ENCODE data around the gene RUNX3.

RUNX3 gene

DNA sequence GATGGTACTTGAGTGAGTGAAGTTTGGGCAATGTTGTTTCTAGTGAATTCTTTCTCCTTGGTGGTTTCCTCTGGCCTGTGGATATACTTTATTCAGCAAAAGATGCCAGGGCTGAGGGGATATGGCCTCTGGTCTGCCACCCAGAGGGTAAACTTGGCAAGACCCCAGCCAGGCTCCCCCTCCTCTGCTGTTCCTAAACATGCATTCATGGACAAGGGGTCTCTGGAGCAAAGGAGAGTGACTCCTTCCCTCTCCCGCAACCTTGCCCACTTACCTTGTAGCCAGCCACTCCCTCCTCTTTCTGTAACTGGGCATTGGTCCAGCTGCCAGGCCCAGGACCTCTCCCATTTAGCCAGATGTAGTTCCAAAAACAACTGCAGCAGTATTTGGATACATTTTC lies 43.8 kb downstream of the RUNX3 start:
- DNase-seq (ENCODE audit: low read depth in 2 of 2) = no peak

- no peak for DNase-seq (ENCODE audit: low read depth in 2 of 2)
Observed at GRCh38 chr1:24884751-24885150, 45.3 kb downstream of the RUNX3 start.

DNA sequence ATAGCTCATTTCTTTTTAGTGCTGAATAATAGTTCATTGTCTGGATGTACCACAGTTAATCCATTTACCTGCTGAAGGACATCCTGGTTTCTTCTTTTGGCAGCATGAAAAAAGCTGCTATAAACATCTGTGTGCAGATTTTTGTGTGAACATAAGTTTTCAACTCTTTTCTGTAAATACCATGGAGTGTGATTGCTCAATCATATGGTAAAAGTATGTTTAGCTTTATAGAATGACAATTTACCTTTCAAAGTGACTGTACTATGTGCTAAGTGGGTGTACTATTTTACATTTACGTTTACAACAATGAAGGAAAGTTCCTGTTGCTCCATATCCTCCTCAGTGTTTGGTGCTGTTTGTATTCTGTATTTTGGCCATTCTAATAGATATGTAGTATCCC lies 49.0 kb downstream of the RUNX3 start:
- DNase-seq (ENCODE audit: low read depth in 2 of 2) = no peak

- DNase-seq (ENCODE audit: low read depth in 2 of 2) = no peak
Observed at GRCh38 chr1:24878775-24879742, 51.0 kb downstream of the RUNX3 start.

DNA sequence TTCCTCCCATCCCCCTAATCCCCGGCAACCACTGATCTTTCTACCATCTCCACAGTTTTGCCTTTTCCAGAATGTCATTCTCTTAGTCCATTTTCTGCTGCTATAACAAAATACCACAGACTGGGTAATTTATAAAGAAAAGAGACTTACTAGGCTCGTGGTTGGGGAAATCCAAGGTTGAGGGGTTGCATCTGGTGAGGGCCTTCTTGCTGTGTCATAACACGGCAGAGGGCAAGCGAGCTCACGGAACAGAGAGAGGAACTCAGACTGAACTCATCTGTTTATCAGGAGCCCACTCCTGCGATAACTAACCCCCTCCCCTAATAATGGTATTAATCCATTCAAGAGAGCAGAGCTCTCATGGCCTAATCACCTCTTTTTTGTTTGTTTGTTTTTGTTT lies 52.0 kb downstream of the RUNX3 start:
- DNase-seq (ENCODE audit: low read depth in 2 of 2) = no peak

DNA sequence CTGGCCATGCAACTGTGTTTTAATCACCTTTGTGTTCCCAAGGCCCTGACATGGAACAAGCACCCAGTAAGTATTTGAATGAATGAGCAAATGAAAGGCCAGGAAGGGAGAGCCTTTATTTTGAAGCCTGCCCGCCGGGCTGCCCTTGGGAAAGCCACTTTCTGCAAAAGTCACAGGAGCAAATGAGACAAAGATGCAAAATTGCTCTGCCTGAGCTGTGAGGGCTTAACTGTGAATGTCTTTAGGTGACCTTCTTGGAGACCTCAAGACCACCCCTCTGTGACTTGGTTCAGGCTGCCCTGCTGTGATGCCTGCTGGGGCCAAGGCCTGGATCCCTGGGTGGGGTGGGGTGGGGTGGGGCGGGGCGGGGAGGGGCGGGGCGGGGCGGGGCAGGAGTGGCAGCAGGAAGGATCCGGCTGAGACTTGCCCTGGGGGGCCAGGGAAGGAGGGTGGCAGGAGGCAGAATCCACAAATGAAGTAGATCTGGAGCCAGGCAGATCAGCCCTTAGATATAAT lies 54.0 kb downstream of the RUNX3 start:
- DNase-seq (ENCODE audit: low read depth in 2 of 2) = no peak

DNA sequence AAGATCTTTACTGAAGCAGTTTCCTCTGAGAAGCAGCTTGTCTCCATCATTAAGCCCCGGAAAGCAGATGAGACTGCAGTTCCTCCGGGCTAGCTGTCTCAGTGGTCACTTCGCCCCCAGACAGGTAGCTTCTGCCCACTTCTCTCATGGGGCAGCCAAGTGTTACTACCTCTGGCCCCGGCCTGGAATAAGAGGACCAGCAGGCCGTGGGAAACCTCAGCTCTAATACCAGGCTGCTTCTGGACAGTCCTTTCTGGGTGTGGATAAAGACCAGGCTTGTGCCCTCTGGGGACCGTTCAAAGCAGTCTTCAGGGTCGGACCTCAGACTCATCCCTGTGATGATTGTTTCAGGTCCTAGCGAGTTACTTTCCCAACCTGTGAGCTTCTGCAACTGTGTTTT lies 54.8 kb downstream of the RUNX3 start:
- no peak for DNase-seq (ENCODE audit: low read depth in 2 of 2)

- DNase-seq (ENCODE audit: low read depth in 2 of 2) = no peak
Observed at GRCh38 chr1:24874611-24875234, 55.4 kb downstream of the RUNX3 start.

DNA sequence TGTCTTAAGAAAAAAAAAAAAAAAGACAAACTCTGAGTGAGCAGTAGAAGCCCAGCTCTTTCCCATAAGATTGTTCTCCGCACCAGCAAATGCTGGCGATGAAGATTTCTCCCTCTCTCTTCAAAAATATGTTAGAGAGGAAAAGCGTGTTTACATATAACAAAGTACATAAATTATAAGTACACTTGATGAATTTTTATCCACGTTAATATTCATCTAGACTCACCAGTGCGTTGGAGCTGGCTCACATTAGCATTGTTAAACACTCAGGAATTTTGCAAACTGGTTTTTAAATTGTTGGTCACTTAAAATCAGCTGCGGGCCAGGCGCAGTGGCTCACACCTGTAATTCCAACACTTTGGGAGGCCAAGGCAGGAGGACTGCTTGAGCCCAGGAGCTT lies 56.0 kb downstream of the RUNX3 start:
- DNase-seq (ENCODE audit: low read depth in 2 of 2) = no peak

GRCh38 chr1:24873148-24873547 lies 56.9 kb downstream of the RUNX3 start:
- DNase-seq (ENCODE audit: low read depth in 2 of 2) = no peak

- DNase-seq (ENCODE audit: low read depth in 2 of 2) = no peak
Observed at GRCh38 chr1:24872061-24872850, 57.8 kb downstream of the RUNX3 start.

DNA sequence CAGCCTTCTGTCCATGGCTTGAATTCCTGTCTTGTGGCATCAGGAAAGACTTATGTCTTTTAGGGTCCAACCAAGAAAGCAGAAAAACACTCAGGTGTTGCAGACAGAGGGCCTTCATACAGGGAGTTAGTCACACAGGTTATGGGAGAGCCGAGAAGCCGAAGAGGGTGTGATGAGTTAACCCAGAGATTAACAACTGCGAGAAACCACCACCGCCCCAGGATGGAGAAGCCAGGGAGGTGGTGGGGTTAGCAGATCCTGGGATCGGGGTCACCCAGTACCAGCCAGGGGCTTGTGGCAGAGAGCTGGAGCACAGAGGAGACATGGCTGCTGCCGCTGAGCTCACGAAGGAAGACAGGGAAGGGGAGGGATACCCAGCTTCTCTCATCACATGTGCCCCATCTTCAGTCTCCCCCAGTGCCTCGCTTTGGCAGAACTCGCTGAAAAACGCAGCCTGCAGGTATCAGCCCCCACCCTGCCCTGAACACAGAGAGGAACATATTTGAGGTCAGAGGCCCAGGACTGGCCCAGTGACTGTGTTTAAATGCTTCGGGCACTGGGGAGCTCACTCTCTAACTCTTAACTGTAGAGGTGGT lies 58.7 kb downstream of the RUNX3 start:
- DNase-seq (ENCODE audit: low read depth in 2 of 2) = no peak

GRCh38 chr1:24870551-24871195 lies 59.4 kb downstream of the RUNX3 start:
- no peak for DNase-seq (ENCODE audit: low read depth in 2 of 2)

DNA sequence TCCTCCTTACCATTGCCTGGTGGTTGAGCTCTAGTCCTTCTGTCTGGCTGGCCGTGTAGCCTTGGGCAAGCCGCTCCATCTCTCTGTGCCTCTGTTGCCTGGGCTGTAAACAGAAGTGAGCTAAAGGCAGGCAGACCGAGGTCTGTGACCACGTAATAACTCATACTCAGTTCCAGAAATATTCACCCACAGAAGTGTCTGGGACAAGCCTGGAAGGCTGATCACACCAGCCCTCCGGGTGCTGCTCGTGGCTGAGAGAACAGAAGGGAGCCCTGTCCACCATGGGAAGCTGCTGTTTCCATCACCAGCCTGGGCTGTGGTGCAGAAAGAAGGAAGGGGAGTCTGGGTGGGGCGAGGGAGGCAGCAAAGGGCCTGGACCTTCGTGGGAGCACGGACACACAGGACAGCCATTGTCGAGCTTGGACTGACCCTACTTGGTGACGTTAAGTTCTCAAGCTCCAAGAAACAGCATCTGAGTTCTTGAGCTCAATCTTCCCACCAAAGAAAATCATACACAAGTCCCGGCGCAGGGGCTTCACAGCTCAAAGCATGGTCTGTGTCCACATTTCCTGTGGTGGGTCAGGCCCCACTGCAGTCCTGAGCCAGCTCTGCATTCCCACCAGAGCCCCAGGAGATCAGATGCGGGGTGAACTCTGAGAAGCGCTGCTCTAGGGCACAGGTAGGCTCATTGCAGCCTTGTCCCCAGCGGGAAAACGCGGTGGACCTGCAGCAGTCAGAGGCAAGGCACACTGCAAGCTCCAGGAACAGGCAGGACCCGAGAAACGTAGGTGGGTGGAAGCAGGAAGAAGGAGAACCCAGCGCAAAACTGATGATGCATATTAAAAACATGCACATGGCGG lies 61.8 kb downstream of the RUNX3 start:
- no peak for DNase-seq (ENCODE audit: low read depth in 2 of 2)

GRCh38 chr1:24867084-24867870 lies 62.8 kb downstream of the RUNX3 start:
- no peak for DNase-seq (ENCODE audit: low read depth in 2 of 2)

DNA sequence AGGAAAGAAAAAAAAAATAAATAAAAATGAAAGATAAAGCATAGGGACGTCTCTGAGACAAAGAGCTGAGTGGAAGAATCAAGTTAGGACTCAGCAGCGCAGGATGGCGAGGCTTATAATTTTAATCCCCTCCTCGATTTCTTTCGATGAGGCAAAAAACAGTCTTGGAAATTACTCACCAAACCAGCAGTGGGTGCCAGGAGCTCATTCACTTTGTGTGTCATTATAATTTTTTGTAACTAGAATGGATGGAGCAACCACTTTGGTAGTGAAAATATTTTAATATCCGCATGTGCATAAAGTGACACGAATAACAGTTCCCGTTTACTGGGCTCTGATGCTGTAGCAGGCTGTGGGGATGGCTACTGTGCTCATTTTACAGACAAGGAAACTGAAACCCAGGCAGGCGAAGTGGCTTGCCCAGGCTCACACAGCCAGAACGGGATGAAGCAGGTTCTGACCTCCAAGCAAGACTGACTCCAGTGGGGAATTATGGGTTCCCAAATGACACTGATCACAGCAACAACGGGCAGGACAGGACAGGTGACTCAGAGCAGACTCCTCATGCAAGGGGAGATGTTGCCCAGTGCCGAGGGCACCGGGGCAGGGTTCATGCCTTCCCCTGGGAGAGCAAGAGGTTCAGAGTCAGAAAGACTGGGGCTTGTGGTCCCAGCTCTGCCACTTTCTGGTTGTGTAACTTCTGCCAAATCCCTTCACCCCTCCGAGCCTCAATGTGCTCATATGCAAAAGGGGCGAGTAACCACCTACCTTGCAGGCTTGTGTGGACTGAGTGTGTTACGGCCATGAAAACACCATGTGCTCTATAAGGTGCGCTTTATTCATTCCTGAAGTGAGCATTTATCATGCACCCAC lies 63.6 kb downstream of the RUNX3 start:
- DNase-seq (ENCODE audit: low read depth in 2 of 2) = no peak

DNA sequence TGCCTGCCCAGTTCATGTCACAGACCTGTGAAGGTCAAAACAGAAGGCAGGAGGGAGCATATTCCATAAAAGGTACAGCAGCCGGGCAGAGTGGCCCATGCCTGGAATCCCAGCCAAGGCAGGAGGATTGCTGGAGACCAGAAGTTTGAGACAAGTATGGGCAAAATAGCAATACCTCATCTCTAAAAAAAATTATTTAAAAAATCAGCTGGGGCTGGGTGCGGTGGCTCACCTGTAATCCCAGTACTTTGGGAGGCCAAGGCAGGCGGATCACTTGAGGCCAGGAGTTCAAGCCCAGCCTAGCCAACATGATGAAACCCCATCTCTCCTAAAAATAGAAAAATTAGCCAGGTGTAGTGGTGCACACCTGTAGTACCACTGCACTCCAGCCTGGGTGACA lies 64.5 kb downstream of the RUNX3 start:
- no peak for DNase-seq (ENCODE audit: low read depth in 2 of 2)

DNA sequence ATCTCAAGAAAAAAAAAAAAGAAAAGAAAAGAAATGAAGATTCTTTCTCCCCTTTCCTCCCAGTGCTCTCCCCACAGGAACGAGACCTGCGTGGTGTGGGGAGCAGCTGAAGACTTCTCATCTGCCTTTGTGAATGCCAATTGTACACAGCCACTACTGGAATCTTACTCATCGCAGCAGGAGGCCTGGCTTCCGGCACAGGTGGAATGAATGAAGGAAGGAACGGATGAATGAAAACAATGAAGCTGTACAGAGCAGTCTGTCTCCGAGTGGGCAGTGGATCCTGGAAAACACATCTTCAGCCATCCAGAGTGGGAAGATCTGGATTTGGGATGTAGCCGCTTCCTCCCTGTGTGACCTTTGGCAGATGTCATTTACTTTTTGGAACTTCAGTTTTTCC lies 64.9 kb downstream of the RUNX3 start:
- DNase-seq (ENCODE audit: low read depth in 2 of 2) = no peak

DNA sequence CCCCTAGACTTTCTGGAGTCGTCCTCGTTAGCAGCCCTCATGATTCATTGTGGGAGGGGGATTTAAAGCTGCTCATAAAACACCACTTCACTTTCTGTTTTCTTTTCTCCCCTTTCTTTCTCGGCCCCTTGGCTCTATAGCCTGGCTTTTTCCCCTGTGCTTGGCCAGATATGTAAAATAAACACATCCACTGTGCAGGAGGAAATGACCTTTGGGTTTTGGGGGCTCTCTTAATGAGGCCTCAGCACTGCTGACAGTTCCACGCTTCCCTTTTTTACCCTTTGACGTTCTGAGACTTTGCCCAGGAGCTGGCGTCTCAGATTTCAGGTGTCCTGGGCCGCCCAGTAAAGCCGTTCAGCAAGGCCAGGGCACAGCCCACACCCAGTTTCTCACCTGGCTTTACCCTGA lies 65.7 kb downstream of the RUNX3 start:
- no peak for DNase-seq (ENCODE audit: low read depth in 2 of 2)
